Left ventricle myocardium inferior (tissue), 1 donor: Measurements from ENCODE around the gene EPB41L2. TPM values are rescaled to one million over a fixed set of nuclear protein-coding genes. Genes with fewer than 3 reads are reported as not detected.

Experiments
- DNase-seq: peaks from one replicate; pipeline ENCODE4 v3.0.0-alpha.2; 2020
- H3K27ac ChIP-seq: fragments of 200-600 bp; replicated peaks from 2 replicates; pipeline ENCODE4 v1.8.0; 2021
- H3K27me3 ChIP-seq: fragments of 200-600 bp; 2 replicates; pipeline ENCODE4 v1.8.0; 2021; ENCODE audit warnings: low read depth
- H3K36me3 ChIP-seq: fragments of 200-600 bp; 2 replicates; pipeline ENCODE4 v1.8.0; 2021
- H3K4me1 ChIP-seq: fragments of 200-600 bp; 2 replicates; pipeline ENCODE4 v1.8.0; 2021
- H3K4me3 ChIP-seq: fragments of 200-600 bp; 2 replicates; pipeline ENCODE4 v1.8.0; 2021; ENCODE audit warnings: mild to moderate bottlenecking, moderate library complexity
- H3K9me3 ChIP-seq: fragments of 200-600 bp; replicated peaks from 2 replicates; pipeline ENCODE4 v1.8.0; 2021
- intact Hi-C: fragments of 100-400 bp; cut with micrococcal nuclease; formaldehyde crosslinking; loops from one replicate; pipeline ENCODE4 v1.11.0; 2022
- total RNA-seq: library from RNA; stranded (reverse); fragmentation: NEBNext Ultra II Directional; extraction: Animal tissue kit (Norgen Biotek cat#: 25700); gene quantifications from one replicate; pipeline ENCODE4 v1.2.1, GENCODE V29; 2021
- TF ChIP-seq, protein P1 (sequence below): fragments of 200-600 bp; IDR thresholded peaks from 2 replicates; pipeline ENCODE4 v1.8.0; 2021; ENCODE audit warnings: antibody characterized with exemption, mild to moderate bottlenecking, borderline replicate concordance
- donor health status: DM: no; HTN: yes; CAD: no; lungs with severe emphysema.

The EPB41L2 gene
- total RNA-seq, 1 donor from 2014 or later = 70.8 TPM

DNA sequence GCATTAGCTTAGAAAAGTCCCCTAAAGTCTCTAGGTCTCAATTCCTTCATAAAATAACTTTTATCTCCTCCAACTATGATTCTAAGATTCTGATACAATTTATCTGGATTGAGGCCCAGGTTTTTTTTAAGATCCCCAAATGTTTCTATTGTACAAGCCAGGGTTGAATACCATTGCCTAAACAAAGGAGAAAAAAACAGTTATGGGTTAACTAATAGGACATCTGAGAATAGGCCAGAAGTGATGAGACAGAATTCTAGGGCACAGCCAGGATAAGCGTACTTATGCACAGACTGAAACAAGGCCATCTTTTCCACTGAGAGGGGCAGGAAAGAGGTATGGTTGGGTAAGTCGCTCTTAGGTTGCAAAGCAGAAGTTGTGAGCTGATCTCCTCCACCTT, 26.4 kb downstream of the EPB41L2 start:
- Histone ChIP-seq H3K9me3 (no peaks in the 10 kb centered on the region), H3K4me1 (peaks cover 7% of the 10 kb centered on the region), H3K4me3 (no peak overlapping the region), H3K27me3 (no peaks in the 10 kb centered on the region), H3K27ac (no peak overlapping the region), H3K36me3 (no peaks in the 10 kb centered on the region)
- TF ChIP-seq, protein P1, sequence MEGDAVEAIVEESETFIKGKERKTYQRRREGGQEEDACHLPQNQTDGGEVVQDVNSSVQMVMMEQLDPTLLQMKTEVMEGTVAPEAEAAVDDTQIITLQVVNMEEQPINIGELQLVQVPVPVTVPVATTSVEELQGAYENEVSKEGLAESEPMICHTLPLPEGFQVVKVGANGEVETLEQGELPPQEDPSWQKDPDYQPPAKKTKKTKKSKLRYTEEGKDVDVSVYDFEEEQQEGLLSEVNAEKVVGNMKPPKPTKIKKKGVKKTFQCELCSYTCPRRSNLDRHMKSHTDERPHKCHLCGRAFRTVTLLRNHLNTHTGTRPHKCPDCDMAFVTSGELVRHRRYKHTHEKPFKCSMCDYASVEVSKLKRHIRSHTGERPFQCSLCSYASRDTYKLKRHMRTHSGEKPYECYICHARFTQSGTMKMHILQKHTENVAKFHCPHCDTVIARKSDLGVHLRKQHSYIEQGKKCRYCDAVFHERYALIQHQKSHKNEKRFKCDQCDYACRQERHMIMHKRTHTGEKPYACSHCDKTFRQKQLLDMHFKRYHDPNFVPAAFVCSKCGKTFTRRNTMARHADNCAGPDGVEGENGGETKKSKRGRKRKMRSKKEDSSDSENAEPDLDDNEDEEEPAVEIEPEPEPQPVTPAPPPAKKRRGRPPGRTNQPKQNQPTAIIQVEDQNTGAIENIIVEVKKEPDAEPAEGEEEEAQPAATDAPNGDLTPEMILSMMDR = no peak
- DNase-seq = no peak
- intact Hi-C loops = no loop called here

DNA sequence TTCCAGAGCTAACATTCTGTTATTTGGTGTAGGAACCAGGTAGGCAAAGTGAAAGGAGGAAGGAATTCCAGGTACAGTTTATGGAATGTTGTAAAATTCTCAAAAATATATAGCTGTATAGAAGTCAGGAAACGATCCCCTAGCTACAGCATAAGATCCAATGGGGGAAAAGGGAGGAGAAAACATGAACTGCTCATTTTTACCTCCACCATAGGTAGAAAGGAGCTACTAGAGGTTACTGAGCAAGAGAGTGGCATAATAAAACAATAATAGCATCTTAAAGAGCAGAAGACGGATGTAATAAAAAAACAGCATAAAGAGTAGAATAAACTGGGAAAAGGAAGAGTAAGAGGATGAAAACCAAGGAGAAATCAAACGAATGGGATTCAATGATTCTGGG, 26.9 kb downstream of the EPB41L2 start:
- TF ChIP-seq, protein P1 = no peak
- no peak overlapping the region for H3K27ac ChIP-seq
- H3K9me3 ChIP-seq = no peaks in the 10 kb centered on the region
- intact Hi-C loops = no loop called here
- H3K4me3 ChIP-seq = no peak overlapping the region
- no peak for DNase-seq
- H3K4me1 ChIP-seq = peaks cover 7% of the 10 kb centered on the region
- H3K27me3 ChIP-seq = no peaks in the 10 kb centered on the region
- H3K36me3 ChIP-seq = no peaks in the 10 kb centered on the region

DNA sequence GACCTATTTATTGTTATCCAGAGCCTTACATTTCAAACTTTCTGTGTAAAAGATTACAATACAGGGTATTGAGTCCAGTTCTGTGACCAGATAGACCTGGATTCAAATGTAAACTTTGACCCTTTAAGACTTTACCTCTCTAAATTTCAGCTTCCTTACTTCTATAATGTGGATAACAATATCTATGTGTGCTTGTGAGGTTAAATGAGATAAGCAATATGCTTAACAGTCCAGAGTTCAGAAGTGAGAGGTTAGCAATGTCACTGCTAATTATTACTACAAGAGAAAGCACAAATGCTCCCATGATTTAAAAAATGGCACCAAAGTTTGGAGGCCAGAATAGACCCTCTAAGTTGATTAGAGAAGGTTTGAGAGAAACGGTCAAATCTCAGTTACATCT, 27.5 kb downstream of the EPB41L2 start:
- Histone ChIP-seq H3K27ac (no peak overlapping the region), H3K4me3 (no peak overlapping the region), H3K4me1 (peaks cover 7% of the 10 kb centered on the region), H3K9me3 (no peaks in the 10 kb centered on the region), H3K36me3 (no peaks in the 10 kb centered on the region), H3K27me3 (no peaks in the 10 kb centered on the region)
- intact Hi-C loops = no loop called here
- TF ChIP-seq, protein P1 = no peak
- no peak for DNase-seq

DNA sequence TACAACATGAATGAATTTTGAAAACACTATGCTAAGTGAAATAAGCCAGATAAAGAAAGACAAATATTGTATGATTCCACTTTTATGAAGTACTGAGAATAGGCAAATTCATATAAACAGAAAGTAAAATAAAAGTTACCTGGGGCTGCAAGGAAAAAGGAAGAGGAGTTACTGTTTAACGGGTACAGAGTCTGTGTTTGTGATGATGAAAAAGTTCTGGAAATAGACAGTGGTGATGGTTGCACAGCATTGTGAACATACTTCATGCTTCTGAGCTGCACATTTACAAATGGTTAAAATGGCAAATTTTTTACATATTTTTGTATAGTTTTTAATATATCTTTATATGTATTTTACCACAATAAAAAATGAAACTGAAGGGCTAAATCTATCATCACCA, 29.4 kb downstream of the EPB41L2 start:
- no peak for DNase-seq
- Histone ChIP-seq H3K27me3 (no peaks in the 10 kb centered on the region), H3K36me3 (no peaks in the 10 kb centered on the region), H3K4me3 (no peak overlapping the region), H3K9me3 (no peaks in the 10 kb centered on the region), H3K4me1 (peaks cover 21% of the 10 kb centered on the region), H3K27ac (no peak overlapping the region)
- TF ChIP-seq, protein P1 = no peak
- intact Hi-C loops = no loop called here

DNA sequence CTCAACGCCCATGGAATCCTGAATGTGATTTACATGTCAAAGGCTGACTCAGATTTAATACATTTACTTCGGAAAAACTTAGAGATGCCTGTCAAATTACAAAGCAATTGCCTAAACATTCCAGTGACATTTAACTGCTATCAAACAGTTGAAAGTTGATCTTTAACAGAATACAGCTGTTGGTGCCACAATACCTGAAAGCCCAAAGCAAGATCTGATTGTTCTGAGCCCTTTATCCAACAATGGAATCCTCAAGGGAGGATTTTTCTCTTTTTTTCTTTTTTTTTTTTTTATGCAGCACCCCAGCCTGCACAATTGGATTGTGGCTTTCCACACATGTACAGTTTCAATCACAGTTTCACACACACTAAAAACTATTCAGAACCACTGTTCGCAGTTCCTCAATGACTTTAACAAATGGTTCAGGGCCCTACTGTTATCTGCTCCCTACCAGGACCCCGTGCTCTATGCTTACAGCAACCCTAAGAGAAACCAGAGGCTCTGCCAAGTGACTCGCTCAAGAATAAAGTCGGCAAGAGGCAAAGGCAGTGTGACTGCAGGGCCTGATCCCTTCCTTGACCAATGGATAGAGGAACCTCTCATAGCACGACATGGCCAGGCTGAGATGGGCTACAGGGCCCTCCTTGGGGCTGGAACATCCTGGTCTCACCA, 33.3 kb downstream of the EPB41L2 start:
- TF ChIP-seq, protein P1 = no peak
- intact Hi-C loops = no loop called here
- Histone ChIP-seq H3K4me1 (peaks cover 30% of the 10 kb centered on the region), H3K27me3 (no peaks in the 10 kb centered on the region), H3K27ac (peak overlapping the region; percentile 64), H3K4me3 (no peak overlapping the region), H3K9me3 (no peaks in the 10 kb centered on the region), H3K36me3 (no peaks in the 10 kb centered on the region)
- no peak for DNase-seq

DNA sequence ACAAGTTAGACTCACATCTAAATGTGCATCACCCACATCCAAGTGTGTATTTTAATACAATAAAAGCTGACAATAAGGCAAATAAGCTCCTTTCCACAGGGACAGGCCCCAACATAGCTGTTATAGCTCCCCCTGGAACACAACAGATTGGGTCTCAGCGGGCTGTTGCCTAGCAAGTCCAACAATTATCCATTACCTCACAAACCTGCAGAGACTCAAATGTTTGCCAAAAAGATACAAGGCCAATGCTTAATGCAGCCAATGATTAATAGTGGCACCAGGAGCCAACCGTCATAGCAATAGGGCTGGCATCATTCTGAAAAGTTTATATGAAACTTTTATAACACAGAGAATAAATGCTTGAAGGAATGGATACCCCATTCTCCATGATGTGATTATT, 35.7 kb downstream of the EPB41L2 start:
- Histone ChIP-seq H3K27ac (no peak overlapping the region), H3K4me3 (no peak overlapping the region), H3K9me3 (no peaks in the 10 kb centered on the region), H3K4me1 (peaks cover 40% of the 10 kb centered on the region), H3K27me3 (no peaks in the 10 kb centered on the region), H3K36me3 (no peaks in the 10 kb centered on the region)
- no peak for DNase-seq
- TF ChIP-seq, protein P1 = no peak
- intact Hi-C loops = no loop called here
